A549 treated with AZD9567 at 1 μM for 4 hours (cell line): Measurements from ENCODE around the gene CD244. TPM values are rescaled to one million over a fixed set of nuclear protein-coding genes. Genes with fewer than 3 reads are reported as not detected.

ENCODE experiments used
- total RNA-seq: library from RNA; stranded (reverse); fragments of 200-300 nt; extraction: Qiagen RNA extraction; gene quantifications from 5 replicates; pipeline ENCODE4 v1.2.3, GENCODE V29; 2022; ENCODE audit not compliant: insufficient read depth

The CD244 gene
- not detected in 5 replicates for total RNA-seq

DNA sequence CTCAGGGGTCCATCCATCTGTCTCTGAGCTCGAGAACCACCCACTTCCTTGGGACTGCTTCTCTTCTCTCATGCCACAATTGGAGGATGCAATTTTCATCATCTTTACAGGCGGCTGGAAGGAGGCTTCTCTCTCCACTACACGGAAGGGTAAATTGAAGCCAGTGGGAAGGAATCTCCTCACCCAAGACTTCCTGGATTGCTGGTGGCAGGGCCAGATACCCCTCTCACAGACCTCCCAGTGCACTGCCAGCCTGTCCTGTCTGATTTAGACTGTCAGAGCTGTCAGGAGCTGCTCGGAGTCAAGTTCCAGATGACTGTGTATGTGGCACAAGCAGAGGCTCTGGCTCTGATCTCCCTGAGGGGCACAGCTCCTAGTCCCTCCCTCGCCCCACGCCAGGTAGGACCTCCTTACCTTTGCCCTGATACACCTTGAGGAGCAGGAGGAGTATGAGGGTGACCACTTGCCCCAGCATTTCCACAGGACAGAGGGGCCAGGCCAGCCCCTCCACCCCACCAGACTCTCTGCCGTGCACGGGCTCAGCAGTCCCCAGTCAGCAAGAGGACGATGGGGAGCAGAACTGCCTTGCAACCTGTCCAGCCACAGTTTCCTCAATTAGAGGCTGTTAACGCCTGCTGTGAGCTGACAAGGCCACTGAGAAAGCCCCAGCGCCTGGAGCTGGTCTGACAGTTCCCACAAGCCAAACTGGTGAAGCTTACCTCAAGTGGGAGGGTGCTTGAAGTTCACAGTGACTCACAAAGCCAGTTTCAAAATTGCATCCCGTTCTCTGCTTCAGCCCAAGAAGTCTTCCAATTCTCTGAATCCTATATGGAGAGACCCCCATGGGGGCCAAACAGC is at the start of gene CD244:
TSS of gene CD244 (minus strand) at position 685 of the 858 bp plus-strand sequence. CDS start at position 475, 210 bp downstream.

GRCh38 chr1:160885042-160885441 is 22.4 kb upstream of the CD244 start, which contains the start of gene ITLN1:
Gene ITLN1, minus strand, starts transcription at chr1:160885180. Its CDS starts 303 bp downstream, at chr1:160884877.

DNA sequence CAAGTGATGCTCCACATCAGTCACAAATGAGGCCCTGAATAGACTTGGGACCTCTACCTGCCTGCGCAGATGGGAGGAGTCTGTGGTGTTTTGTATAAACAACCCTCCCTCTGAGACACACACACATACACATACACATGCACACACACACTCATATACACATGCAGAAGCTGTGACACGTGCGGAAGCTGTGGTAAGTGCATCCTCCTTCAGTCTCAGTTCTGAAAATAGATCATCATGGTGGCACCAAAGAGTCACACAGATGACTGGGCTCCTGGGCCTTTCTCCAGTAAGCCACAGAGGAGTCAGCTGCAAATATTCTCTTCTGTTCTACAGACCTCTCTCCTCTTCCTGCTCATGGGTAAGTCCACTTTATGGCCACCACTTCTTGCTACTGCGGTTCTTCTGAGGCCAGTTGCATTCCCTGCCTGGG is 66.7 kb downstream of the CD244 start, which contains the start of gene LY9:
TSS of gene LY9 (plus strand) at position 224 of the 433 bp plus-strand sequence. CDS start at position 238, 14 bp downstream.

Other genes starting within 250 kb of the CD244 start
- not detected in 5 replicates for gene SLAMF1, start 215.8 kb downstream of the CD244 start, total RNA-seq
- not detected in 5 replicates for gene CD48, start 151.1 kb downstream of the CD244 start, total RNA-seq
- 1.2 to 3.1 TPM (median 1.8 TPM) in 5 replicates for gene SLAMF7, start 123.6 kb downstream of the CD244 start, total RNA-seq
- gene LY9, start 66.7 kb downstream of the CD244 start, total RNA-seq, result 0.06 to 0.13 TPM (median 0.10 TPM) in 4 of 5 replicates, not detected in the other
- not detected in 5 replicates for gene ITLN1, start 22.3 kb upstream of the CD244 start, total RNA-seq
- 0.21 to 0.57 TPM (median 0.42 TPM) in 4 of 5 replicates, not detected in the other for gene ITLN2, start 91.9 kb upstream of the CD244 start, total RNA-seq
- 42.6 to 53.0 TPM (median 51.4 TPM) in 5 replicates for gene F11R, start 158.3 kb upstream of the CD244 start, total RNA-seq
- gene TSTD1, start 176.1 kb upstream of the CD244 start, total RNA-seq, result 0.21 to 0.50 TPM (median 0.36 TPM) in 4 of 5 replicates, not detected in the other
- gene USF1, start 183.1 kb upstream of the CD244 start, total RNA-seq, result 44.7 to 50.9 TPM (median 49.1 TPM) in 5 replicates
- 0.05 to 0.11 TPM (median 0.09 TPM) in 4 of 5 replicates, not detected in the other for gene ARHGAP30, start 207.0 kb upstream of the CD244 start, total RNA-seq
- gene NECTIN4, start 226.7 kb upstream of the CD244 start, total RNA-seq, result 0.82 to 1.6 TPM (median 1.5 TPM) in 5 replicates
- gene KLHDC9, start 235.5 kb upstream of the CD244 start, total RNA-seq, result 1.3 to 3.0 TPM (median 1.7 TPM) in 4 of 5 replicates, not detected in the other